Subcutaneous abdominal adipose tissue (tissue), 5 donors: ENCODE measurements around the gene GPR34.
"Not testable (repeated sequence)": the region's sequence is repeated elsewhere in the genome, so short reads cannot be mapped to it uniquely, and the experiment has no call there.

Experiments
- H3K27ac ChIP-seq: one replicate; pipeline ENCODE4 v1.7.0; 2013; ENCODE audit warnings: low read depth, mild to moderate bottlenecking, inconsistent platforms, low read length, moderate library complexity
- H3K27me3 ChIP-seq, 5 donors: one replicate each; pipeline ENCODE4 v1.7.0; 2013; ENCODE audit warnings: low read length in 5 of 5, inconsistent platforms in 1 of 5; ENCODE audit not compliant: control insufficient read depth in 5 of 5, insufficient read depth in 4 of 5
- H3K36me3 ChIP-seq, 5 donors: one replicate each; pipeline ENCODE4 v1.7.0; 2013; ENCODE audit warnings: low read length in 5 of 5; ENCODE audit not compliant: control insufficient read depth in 5 of 5, insufficient read depth in 5 of 5
- H3K4me1 ChIP-seq, 5 donors: one replicate each; pipeline ENCODE4 v1.7.0; 2013; ENCODE audit warnings: low read length in 5 of 5, mild to moderate bottlenecking in 3 of 5, moderate library complexity in 1 of 5; ENCODE audit not compliant: control insufficient read depth in 5 of 5, insufficient read depth in 5 of 5
- H3K4me3 ChIP-seq, 5 donors: one replicate each; pipeline ENCODE4 v1.7.0; 2013; ENCODE audit warnings: low read length in 5 of 5, low read depth in 1 of 5
- H3K9ac ChIP-seq, 5 donors: one replicate each; pipeline ENCODE4 v1.7.0; 2013; ENCODE audit warnings: low read length in 5 of 5, mild to moderate bottlenecking in 4 of 5, moderate library complexity in 3 of 5
- H3K9me3 ChIP-seq, 5 donors: one replicate each; pipeline ENCODE4 v1.7.0; 2013; ENCODE audit warnings: low read length in 5 of 5; ENCODE audit not compliant: control insufficient read depth in 5 of 5
- donor health status: healthy.
- donor health status: healthy.
- donor health status: healthy.
- donor health status: healthy.
- donor health status: healthy.

GPR34 gene

GRCh38 chrX:41688835-41689234 lies at the start of gene GPR34:
TSS of gene GPR34 (plus strand) at chrX:41688973. CDS start at chrX:41695634, 6,661 bp downstream.
- peak within 1 kb of the TSS; percentile 69 for H3K27ac ChIP-seq
- H3K9ac ChIP-seq = peak within 1 kb of the TSS in 4 of 5 donors; percentile 9 to 45 (median 38)

GRCh38 chrX:41646201-41646600 lies 42.6 kb upstream of the GPR34 start:
- not testable (repeated sequence) for H3K27me3 ChIP-seq, H3K36me3 ChIP-seq, H3K9ac ChIP-seq, H3K9me3 ChIP-seq, H3K4me1 ChIP-seq, H3K27ac ChIP-seq, H3K4me3 ChIP-seq

More at GRCh38 chrX:41688835-41689234, at the start of gene GPR34:
- Histone ChIP-seq H3K36me3 (no peaks in the 10 kb centered on the region), H3K27me3 (no peaks in the 10 kb centered on the region), H3K4me3 (peak within 1 kb of the TSS; percentile 27 to 55 (median 47)), H3K9me3 (no peaks in the 10 kb centered on the region), H3K4me1 (peaks cover 0 to 20% (median 12%) of the 10 kb centered on the region in 5 donors)

GRCh38 chrX:41653125-41653524 lies 35.6 kb upstream of the GPR34 start:
- no peaks in the 10 kb centered on the region for H3K4me1 ChIP-seq
- no peak overlapping the region for H3K27ac ChIP-seq
- peaks cover 0 to 8% (median 0%) of the 10 kb centered on the region in 5 donors for H3K27me3 ChIP-seq
- H3K4me3 ChIP-seq = no peak overlapping the region
- no peaks in the 10 kb centered on the region for H3K9me3 ChIP-seq
- H3K36me3 ChIP-seq = peaks cover 1 to 22% (median 4%) of the 10 kb centered on the region in 5 donors
- H3K9ac ChIP-seq = no peak overlapping the region

GRCh38 chrX:41655101-41655500 lies 33.7 kb upstream of the GPR34 start:
- H3K27ac ChIP-seq = no peak overlapping the region
- peaks cover 0 to 8% (median 0%) of the 10 kb centered on the region in 5 donors for H3K27me3 ChIP-seq
- no peaks in the 10 kb centered on the region for H3K9me3 ChIP-seq
- H3K36me3 ChIP-seq = peaks cover 5 to 34% (median 11%) of the 10 kb centered on the region in 5 donors
- no peaks in the 10 kb centered on the region for H3K4me1 ChIP-seq
- no peak overlapping the region for H3K9ac ChIP-seq
- no peak overlapping the region for H3K4me3 ChIP-seq

GRCh38 chrX:41655631-41656030 lies 33.1 kb upstream of the GPR34 start:
- H3K4me3 ChIP-seq = no peak overlapping the region
- peaks cover 0 to 8% (median 0%) of the 10 kb centered on the region in 5 donors for H3K27me3 ChIP-seq
- H3K4me1 ChIP-seq = no peaks in the 10 kb centered on the region
- H3K27ac ChIP-seq = no peak overlapping the region
- H3K9ac ChIP-seq = no peak overlapping the region
- peaks cover 7 to 36% (median 13%) of the 10 kb centered on the region in 5 donors for H3K36me3 ChIP-seq
- no peaks in the 10 kb centered on the region for H3K9me3 ChIP-seq

GRCh38 chrX:41661366-41662095 lies 27.2 kb upstream of the GPR34 start:
- no peak overlapping the region for H3K27ac ChIP-seq
- H3K36me3 ChIP-seq = peaks cover 3 to 21% (median 13%) of the 10 kb centered on the region in 5 donors
- H3K27me3 ChIP-seq = no peaks in the 10 kb centered on the region
- peaks cover 0 to 5% (median 4%) of the 10 kb centered on the region in 5 donors for H3K4me1 ChIP-seq
- H3K4me3 ChIP-seq = no peak overlapping the region
- H3K9ac ChIP-seq = no peak overlapping the region
- no peaks in the 10 kb centered on the region for H3K9me3 ChIP-seq

- H3K27me3 ChIP-seq = no peaks in the 10 kb centered on the region
- H3K4me1 ChIP-seq = peaks cover 0 to 8% (median 4%) of the 10 kb centered on the region in 5 donors
- H3K4me3 ChIP-seq = no peak overlapping the region
- H3K9ac ChIP-seq = no peak overlapping the region
- peaks cover 0 to 4% (median 3%) of the 10 kb centered on the region in 5 donors for H3K36me3 ChIP-seq
- H3K9me3 ChIP-seq = no peaks in the 10 kb centered on the region
- no peak overlapping the region for H3K27ac ChIP-seq
These were observed 24.3 kb upstream of the GPR34 start for GRCh38 chrX:41664375-41664901.

- Histone ChIP-seq H3K27me3 (no peaks in the 10 kb centered on the region), H3K27ac (no peak overlapping the region), H3K4me3 (no peak overlapping the region), H3K4me1 (peaks cover 0 to 8% (median 4%) of the 10 kb centered on the region in 5 donors), H3K36me3 (peaks cover 0 to 4% (median 3%) of the 10 kb centered on the region in 5 donors), H3K9me3 (no peaks in the 10 kb centered on the region), H3K9ac (no peak overlapping the region)
These were observed 23.9 kb upstream of the GPR34 start for GRCh38 chrX:41664908-41665307.

GRCh38 chrX:41665686-41666085 lies 23.1 kb upstream of the GPR34 start:
- no peak overlapping the region for H3K4me3 ChIP-seq
- H3K27me3 ChIP-seq = no peaks in the 10 kb centered on the region
- H3K9ac ChIP-seq = no peak overlapping the region
- H3K9me3 ChIP-seq = no peaks in the 10 kb centered on the region
- peaks cover 0 to 8% (median 4%) of the 10 kb centered on the region in 5 donors for H3K4me1 ChIP-seq
- no peak overlapping the region for H3K27ac ChIP-seq
- H3K36me3 ChIP-seq = no peaks in the 10 kb centered on the region

GRCh38 chrX:41666251-41666650 lies 22.5 kb upstream of the GPR34 start:
- Histone ChIP-seq H3K27ac (no peak overlapping the region), H3K4me3 (no peak overlapping the region), H3K36me3 (no peaks in the 10 kb centered on the region), H3K9me3 (no peaks in the 10 kb centered on the region), H3K4me1 (peaks cover 0 to 8% (median 4%) of the 10 kb centered on the region in 5 donors), H3K27me3 (no peaks in the 10 kb centered on the region), H3K9ac (no peak overlapping the region)
